ENCODE results near the gene FABP6.

FABP6 gene

DNA sequence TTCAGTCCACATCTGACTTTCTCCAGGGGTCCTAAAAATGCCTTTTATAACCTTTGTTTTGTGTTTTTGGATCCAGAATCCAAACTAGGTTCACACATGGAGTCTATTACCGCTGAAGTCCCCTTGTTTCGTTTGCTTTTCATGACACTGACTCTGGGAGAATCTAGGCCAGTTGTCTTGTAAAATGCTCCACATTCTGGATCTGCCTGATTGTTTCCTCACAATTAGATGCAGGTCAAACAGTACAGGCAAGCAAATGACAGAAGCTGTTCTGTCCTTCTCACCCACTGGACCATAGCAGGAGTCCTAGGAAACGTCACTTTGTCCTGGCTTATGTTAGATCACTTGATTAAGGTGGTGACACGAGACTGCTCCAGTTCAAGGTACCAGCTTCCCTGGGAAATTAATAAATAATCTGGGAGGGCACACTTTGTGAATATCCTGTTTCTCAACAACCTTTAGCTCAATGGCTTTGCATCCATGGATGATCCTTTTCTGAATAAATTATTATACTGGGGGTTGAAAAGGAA is 34.1 kb downstream of the FABP6 start:
- no peak for DNase-seq

DNA sequence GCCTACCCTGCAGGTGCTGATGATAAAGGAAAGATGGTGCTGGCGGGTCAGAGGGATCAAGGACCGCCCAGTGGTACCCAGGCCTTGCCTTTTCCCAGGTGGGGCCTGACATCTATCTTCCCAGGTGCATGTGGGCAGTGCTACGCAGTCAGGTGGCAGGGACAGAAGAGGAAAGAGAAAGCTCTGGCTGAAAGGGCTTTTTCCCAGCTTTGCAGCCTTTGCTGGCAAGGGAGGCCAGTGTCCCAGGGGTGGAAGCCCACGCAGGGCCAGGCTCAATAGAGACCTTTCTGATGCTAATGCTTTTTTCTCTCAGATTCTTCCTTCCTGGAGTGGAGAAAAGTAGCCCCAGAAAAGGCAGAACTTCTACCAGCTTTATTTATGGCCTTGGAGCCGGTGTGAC is 36.7 kb downstream of the FABP6 start:
- no peak for DNase-seq

DNA sequence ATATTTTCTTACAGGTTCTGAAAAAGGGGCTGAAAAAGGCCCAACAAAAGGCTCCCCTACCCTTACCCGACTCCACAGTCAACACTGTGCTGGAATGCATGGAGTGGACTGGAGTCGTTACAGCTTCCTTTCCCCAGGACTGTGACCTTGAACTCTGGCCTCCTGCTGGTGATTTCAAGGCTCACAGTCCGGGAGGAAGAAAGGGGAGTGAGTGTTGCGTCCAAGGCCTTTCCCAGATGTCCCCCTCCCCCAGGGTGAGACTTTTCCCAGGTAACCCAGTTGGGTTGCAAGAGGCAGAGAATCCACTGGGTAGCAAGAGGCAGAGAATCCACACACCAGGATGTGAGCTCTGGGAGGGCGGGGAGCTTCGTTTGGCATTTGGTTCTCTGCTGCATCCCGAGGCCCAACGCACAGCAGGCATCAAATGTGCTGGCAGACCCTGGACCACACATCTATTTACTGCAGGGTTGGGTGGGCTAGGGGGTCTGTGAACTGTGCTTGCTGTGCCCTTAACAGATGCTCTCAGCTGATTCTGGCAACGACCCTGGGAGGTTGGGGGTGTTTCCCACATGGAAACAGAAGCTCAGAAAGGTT is 37.5 kb downstream of the FABP6 start:
- no peak for DNase-seq

DNA sequence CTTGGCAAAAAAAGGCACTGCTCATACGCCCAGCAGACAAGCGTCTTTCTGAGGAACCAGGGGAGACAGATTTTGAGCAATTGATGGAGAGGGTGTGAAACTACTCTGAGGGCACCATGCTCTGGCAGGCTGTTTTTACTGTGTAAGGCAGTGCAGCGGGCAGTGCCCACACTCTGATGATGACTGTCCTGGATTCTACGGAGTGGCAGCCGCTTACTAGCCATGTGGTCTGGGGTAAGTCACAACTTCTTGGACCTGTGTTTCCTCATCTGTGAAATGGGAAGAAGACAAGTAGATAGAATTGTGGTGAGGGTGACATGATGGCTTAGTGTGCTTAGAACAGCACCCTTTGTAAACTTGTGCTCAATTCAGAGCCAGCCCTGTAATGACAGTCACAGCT is 38.8 kb downstream of the FABP6 start:
- no peak for DNase-seq

DNA sequence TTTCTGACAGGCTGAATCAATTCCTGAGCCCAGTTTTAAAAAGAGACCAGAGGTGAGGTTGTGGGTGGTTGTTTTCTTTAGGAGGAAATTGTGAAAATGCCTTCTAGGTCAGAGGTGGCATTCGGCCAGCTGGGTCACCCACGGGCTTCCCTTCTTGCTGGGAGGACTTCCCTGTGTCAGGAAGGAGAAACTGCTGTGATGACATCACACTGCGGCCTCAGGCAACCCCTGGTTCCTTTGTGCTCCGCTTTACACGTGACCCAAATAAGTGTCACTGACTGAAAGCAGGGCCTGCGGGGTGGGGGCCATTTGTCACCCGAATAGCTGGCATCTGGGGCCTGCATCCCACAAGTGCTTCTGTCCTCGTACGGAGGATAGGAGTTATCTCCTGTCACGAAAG is 39.7 kb downstream of the FABP6 start:
- no peak for DNase-seq

DNA sequence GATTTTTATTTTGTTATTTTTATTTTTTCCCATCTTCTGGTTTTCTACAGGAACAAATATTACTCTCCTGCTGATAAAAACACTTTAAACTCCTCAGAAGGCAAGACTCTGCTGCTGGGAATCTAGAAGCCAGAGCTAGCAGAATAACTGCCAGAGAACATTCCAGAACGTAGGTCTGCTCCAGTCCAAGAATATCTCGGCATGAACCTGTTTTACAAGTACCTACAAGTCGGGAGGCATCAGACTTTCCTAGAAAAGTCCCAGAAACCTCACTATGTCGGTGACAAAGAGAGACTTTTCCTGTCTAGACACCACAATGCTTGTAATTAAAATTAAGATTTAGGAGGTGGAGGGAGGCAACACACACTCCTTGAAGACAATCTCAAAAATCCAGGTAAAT is 41.4 kb downstream of the FABP6 start:
- no peak for DNase-seq

DNA sequence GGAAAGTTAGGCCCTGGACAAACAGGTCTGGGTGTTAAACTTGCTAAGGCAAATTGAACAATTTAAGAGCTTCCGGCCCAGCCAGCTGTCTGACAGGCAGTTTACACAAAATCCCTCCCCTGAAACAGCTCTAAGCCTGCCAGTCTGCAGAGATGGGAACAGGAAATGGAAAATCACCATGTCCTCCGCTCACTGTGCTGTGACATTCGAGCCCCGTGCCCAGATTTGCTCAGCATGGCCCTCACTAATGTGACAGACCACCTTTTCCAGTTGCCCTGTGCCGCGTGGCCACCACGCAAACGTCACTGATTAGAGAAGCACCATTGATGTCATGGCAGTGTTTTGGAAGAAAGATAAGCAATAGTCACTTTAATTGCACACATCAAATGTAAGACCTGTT is 42.1 kb downstream of the FABP6 start:
- DNase-seq, result no peak

DNA sequence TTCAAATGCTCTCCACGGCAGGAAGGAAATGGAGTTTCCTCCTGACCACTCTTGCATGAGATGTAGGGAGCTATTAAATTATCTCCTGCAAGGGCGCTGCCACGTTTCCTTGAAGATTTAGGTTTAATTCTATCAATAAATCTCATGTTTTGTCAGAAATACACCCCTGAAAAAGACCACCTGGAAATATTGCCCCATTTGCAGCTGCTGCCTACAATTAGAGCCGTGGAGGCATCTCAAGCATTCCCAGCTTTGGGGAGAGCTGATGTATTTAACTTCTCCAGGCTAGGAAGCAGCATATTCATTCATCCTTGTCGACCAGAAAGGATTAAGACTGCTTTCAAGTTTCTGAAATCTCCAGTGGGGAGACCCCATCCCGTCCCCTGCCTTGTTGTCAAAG is 42.5 kb downstream of the FABP6 start:
- DNase-seq, result no peak

DNA sequence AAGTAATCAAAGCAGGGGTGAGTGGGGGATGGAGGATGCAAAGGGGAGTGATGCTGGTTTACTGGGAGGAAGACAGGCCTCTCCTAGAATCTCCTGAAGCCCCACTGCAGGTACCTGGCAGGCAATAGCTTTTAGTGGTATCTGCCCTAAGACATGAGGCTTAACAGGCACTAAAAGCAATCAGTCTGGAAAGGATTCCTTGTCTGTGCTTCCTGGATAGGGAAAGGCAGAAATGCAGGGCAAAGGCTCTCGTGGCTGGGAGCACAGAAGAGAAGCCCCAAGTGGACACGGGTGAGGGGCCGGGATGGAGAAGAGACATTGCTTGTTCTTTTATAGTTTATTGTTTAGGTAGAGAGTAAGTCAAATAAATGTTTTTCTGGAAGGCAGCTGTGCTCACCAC is 43.0 kb downstream of the FABP6 start:
- no peak for DNase-seq

DNA sequence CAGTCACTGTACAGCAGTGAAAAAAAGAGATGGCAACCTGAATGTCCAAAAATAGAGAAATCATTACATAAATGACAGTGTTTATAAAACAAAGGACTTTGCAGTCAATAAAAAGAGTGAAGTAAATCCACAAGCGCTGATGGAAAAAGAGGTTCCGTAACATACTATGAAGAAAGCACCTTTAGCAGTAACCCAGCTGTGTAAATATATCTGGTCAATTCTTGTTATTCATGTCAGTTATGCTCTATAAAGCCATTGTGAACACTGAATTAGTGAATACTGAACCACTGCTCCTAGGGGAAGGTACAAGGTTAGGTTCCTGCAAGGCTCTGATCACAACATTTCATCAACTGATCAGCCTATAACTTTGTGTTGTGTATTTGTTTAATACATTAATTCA is 43.6 kb downstream of the FABP6 start:
- DNase-seq, result no peak

DNA sequence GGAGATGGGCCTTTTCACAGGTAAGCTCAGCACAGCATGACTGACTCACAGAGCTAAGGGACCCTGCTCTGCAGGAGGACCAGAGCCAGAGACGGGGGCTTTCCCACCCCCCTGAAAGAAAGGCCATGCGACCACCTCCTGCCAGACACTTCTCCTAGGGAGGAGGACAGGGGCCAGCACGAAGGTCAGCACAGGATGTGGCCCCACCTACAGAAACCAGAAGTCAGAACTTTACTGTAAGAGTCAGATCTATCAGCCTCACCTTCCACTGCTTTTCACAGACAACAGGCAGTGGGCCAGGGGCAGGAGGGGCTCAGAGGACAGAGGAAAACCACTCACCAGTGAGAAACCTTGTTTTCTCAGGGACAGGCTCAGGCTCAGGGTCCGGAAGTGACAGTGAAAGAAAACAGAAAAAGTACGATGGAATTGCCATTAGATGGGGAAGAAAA is 45.2 kb downstream of the FABP6 start:
- DNase-seq, result no peak

DNA sequence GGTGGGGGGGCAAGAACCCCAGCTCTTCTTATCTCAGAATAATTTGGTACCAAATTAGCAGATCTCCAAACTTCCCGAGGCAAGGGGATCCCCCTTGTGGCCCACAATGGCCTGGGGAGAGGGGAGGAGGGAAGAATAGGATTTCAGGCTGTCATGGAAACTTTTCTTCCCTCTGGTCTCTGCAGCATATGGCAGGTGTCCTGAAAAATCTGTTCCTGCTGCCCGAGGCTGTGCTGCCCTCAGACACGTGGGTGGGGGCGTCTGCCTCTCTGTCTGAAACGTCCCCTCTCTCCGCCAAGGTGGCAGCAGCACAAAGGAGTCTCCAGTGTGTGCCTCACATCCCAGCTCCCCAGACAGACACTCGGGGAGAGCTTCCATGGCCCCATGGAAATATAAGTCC is 49.0 kb downstream of the FABP6 start:
- DNase-seq, result no peak

DNA sequence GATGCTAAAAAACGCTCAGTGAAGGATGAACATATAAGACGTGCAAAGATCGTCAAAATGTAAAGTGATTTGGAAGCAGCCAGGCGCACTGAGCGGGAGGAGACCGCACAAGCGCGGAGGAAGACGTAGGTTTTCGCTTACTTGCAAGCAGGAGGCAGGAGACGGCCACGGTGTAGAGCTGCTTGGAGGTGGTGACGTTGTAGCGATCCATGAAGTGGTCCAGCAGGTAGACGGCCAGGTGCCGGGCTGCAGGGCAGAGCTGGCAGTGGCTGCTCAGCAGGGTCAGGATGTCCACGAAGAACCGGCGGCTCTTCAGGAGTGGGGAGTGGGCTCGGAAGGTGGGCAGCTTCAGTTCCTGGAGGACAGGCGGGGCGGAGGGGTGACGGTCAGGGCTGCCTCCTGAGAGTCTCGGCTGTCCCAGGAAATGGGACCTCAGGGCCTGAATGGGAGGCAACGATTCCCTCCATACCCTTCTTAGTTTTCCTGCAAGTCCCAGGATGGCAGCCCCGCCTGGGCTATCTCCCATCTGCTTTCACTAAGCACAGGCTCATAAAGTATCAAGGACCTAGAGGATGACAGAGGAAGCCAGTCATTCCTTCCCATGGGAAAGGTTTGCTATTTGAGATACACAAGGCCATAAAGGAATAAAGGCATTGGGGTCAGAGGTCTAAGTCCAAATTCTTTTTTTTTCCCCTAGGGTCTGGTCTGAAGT is 51.2 kb downstream of the FABP6 start:
- DNase-seq, result no peak

DNA sequence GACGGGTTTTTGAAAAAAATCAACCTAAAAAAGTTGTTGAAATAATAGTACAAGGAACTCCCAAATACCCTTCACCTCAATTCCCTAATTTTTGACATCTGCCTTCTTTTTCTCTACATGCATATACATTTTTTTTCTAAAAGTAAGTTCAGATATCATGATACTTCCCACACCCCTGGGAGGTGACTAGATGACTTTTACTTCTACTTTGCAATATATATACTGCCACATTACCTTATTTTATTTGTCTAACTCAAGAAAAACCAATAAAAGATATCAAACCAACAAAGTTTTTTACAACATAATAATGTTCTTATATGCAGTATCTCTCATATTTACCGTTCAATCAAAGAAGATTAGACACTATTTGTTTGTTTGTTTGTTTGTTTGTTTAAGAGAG is 52.0 kb downstream of the FABP6 start:
- DNase-seq, result no peak

DNA sequence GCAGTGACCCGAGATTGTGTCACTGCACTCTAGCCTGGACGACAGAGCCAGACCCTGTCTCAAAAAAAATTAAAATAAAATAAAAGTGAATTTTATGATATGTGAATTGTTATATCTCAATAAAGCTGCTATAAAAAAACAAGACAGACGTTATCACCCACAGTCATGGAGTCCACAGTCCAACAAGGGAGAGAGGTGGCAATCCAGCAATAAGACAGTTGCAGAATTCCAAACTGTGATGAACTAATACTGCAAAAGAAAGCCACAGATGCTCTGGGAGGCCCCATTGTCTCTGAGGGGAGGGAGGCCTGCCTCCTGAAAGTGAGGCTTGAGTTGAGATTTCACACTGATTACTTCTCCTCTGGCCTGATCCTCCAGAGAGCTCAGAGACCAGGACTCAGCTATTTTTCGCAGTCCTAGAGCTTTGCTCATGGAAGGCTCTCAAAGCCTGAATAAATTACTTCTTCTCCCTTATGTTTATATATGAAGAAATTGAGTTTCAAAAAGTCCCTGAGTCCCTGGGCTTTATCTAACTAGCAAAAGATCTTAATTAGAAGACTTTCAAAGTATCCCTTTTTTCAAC is 55.1 kb downstream of the FABP6 start:
- no peak for DNase-seq

DNA sequence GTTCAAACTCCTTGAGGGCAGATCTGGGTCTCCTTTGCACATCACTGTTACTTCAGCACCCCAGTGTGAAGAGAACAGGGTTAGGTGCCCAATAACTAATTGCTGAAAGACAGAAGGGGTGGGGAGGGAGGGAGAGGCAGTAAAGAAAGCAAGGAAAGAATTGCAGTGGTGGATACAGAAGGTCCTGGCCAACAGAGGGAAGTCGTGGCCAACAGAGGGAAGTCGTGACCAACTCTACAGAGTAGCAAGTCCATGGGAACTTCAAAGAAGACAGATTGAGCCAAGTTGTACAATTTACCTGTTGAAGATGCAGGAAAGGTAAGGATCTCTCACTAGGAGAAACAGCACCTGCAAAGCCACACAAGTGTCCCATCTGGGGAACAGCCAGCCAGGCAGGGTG is 56.0 kb downstream of the FABP6 start:
- DNase-seq, result no peak

DNA sequence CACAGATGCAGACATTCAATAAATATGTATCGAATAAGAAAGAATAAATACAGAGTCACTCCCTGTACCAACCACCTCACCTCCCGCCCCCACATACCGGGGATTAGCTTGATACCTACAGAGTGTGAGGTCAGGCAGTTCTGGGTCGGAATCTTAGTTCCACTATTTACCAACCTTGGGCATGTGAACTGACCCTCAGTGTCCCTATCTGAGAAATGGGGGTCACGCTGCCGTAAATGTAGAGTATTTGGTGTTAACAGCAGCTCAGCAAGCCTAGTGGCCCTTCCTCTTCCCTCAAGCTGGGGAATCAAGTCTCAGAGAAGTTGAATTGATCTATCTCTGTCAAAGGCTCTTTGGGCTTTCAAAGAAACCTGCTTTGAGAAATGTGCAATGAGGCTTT is 57.6 kb downstream of the FABP6 start:
- DNase-seq, result no peak

DNA sequence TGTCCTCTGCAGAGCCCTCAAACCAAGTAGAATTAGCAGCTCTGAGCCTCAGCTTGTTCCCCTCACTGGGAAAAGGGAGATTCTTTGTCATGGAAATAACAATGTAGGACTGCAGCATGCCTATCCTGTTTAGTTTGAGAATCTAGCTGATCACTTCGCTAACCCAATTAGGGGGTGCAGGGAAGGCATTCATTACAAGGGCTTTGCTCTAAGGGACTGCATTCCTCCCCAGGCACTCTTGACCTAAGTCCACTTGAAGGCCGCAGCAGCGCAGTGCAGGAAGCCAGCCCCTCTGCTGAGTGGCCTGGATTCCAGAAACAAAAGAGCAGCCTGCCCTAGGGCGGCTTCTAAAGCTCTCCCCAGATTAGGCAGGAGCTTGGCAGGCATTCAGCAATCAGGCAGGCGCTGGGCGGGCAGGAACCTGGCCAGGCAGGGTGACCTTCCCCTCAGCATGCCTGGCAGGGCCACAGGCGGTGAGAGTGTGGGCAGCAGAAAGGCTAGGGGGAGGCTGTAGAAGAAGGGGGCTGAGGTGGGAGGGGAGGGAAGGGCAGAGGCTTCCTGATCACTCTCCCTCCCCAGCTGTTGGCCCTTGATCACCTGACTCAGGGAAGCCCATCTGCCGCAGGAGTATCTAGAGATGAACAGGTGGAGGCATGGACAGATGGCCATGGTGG is 58.2 kb downstream of the FABP6 start:
- DNase-seq, result no peak

All from activated gamma-delta T cell (primary cell).